SJCRH30 (cell line): ENCODE measurements around the gene AK5. TPM values are rescaled to one million over a fixed set of nuclear protein-coding genes. Genes with fewer than 3 reads are reported as not detected.

Experiments
- DNase-seq, 2 experiments: peaks; one replicate each; pipeline ENCODE4 v3.0.0-alpha.2; 2015 to 2020
- H3K27ac ChIP-seq: fragments of 250-450 bp; sonication (Bioruptor Pico); 2 replicates; pipeline ENCODE4 v1.5.1; 2020; ENCODE audit warnings: mild to moderate bottlenecking, moderate library complexity
- H3K27me3 ChIP-seq: fragments of 250-450 bp; sonication (Bioruptor Pico); 2 replicates; pipeline ENCODE4 v1.5.1; 2020; ENCODE audit warnings: mild to moderate bottlenecking, moderate library complexity
- H3K36me3 ChIP-seq: fragments of 250-450 bp; sonication (Bioruptor Pico); 2 replicates; pipeline ENCODE4 v1.5.1; 2020; ENCODE audit warnings: mild to moderate bottlenecking, moderate library complexity
- H3K4me1 ChIP-seq: fragments of 250-450 bp; sonication (Bioruptor Pico); 2 replicates; pipeline ENCODE4 v1.5.1; 2020; ENCODE audit warnings: mild to moderate bottlenecking, moderate library complexity
- H3K4me3 ChIP-seq: fragments of 250-450 bp; sonication (Bioruptor Pico); 2 replicates; pipeline ENCODE4 v1.5.1; 2020; ENCODE audit warnings: mild to moderate bottlenecking, moderate library complexity
- H3K9me3 ChIP-seq: fragments of 250-450 bp; sonication (Bioruptor Pico); replicated peaks from 2 replicates; pipeline ENCODE4 v1.5.1; 2020; ENCODE audit warnings: mild to moderate bottlenecking, moderate library complexity
- total RNA-seq: library from RNA; depleted of rRNA; stranded (reverse); fragments of >200 nt; shearing (Covaris generic); gene quantifications from 2 replicates; pipeline ENCODE4 v1.2.3, GENCODE V29; 2014

AK5 gene
- total RNA-seq, 1 experiment from 2014 or later, result 22.3 TPM

- Histone ChIP-seq H3K27me3 (no peaks in the 10 kb centered on the region), H3K9me3 (no peaks in the 10 kb centered on the region), H3K27ac (no peak overlapping the region), H3K4me1 (peaks cover 5% of the 10 kb centered on the region), H3K4me3 (no peak overlapping the region), H3K36me3 (no peaks in the 10 kb centered on the region)
- no peak for DNase-seq
Measured at GRCh38 chr1:77544845-77545244, 263.0 kb downstream of the AK5 start.

DNA sequence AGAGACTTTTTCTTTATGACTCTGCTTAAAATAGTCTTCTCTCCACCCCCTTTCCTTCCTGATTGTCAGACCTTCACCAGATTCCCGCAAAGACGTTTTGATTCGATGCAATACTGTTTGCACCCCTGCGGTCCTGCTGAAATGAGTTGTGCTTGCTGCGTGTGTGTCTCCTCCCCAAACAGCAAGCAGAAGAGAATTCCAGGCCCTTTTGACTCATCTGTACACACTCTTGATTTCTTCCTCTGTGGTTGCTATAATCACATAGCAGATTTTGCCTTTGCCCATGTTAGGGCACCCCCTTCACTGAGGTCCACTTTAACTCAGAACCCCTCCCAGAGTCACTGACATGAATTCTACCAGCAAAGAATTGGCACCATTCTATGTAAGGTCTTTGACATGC is 264.2 kb downstream of the AK5 start:
- Histone ChIP-seq H3K4me1 (no peaks in the 10 kb centered on the region), H3K4me3 (no peak overlapping the region), H3K36me3 (no peaks in the 10 kb centered on the region), H3K27ac (no peak overlapping the region), H3K9me3 (no peaks in the 10 kb centered on the region), H3K27me3 (no peaks in the 10 kb centered on the region)
- DNase-seq, result no peak

DNA sequence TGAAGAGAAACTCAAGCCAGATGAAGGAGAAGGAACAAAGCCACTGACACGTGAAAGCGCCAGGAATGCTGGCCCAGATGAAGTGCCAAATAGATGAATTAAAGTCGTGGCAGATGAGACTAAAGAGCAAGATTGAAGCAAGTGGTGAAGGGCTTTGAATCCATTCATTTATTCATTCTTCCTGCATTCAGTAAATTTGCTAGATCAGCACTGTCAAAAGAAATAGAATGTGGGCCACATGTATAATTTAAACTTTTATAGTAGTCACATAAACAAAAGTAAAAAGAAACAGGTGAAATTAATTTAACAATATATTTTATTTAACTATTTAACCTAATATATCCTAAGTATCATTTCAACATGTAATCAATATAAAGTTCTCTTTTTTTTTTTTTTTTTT is 265.1 kb downstream of the AK5 start:
- H3K36me3 ChIP-seq, result no peaks in the 10 kb centered on the region
- H3K27me3 ChIP-seq, result no peaks in the 10 kb centered on the region
- no peaks in the 10 kb centered on the region for H3K9me3 ChIP-seq
- H3K4me1 ChIP-seq, result no peaks in the 10 kb centered on the region
- no peak overlapping the region for H3K4me3 ChIP-seq
- no peak for DNase-seq
- H3K27ac ChIP-seq, result no peak overlapping the region

GRCh38 chr1:77548285-77548684 is 266.5 kb downstream of the AK5 start:
- no peaks in the 10 kb centered on the region for H3K4me1 ChIP-seq
- no peaks in the 10 kb centered on the region for H3K27me3 ChIP-seq
- no peak for DNase-seq
- no peak overlapping the region for H3K27ac ChIP-seq
- no peak overlapping the region for H3K4me3 ChIP-seq
- no peaks in the 10 kb centered on the region for H3K36me3 ChIP-seq
- H3K9me3 ChIP-seq, result no peaks in the 10 kb centered on the region

DNA sequence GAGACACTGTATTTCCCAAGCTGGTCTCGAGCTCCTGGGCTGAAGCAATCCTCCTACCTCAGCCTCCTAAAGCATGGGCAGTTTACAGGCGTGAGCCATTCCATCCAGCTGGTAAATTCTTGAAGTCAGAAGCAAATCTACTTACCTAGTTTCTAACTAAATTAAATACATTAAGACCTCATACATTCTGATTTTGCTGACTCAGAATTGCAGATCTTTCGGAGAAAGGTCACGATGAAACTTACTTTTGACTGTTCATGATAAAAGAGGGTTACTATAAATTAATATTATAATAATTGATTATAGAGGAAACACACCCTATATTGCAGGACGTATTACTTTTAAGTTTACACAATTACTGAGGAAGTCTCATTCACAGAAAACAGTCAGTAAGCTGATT is 268.3 kb downstream of the AK5 start:
- no peak for DNase-seq
- H3K4me1 ChIP-seq, result no peaks in the 10 kb centered on the region
- H3K4me3 ChIP-seq, result no peak overlapping the region
- no peaks in the 10 kb centered on the region for H3K36me3 ChIP-seq
- no peaks in the 10 kb centered on the region for H3K9me3 ChIP-seq
- H3K27ac ChIP-seq, result no peak overlapping the region
- H3K27me3 ChIP-seq, result no peaks in the 10 kb centered on the region

- Histone ChIP-seq H3K4me1 (no peaks in the 10 kb centered on the region), H3K27ac (no peak overlapping the region), H3K27me3 (no peaks in the 10 kb centered on the region), H3K4me3 (no peak overlapping the region), H3K9me3 (no peaks in the 10 kb centered on the region), H3K36me3 (no peaks in the 10 kb centered on the region)
- no peak for DNase-seq
Measured at GRCh38 chr1:77552626-77553025, 270.8 kb downstream of the AK5 start.

- no peaks in the 10 kb centered on the region for H3K36me3 ChIP-seq
- H3K4me1 ChIP-seq, result no peaks in the 10 kb centered on the region
- H3K4me3 ChIP-seq, result no peak overlapping the region
- H3K27me3 ChIP-seq, result no peaks in the 10 kb centered on the region
- no peak overlapping the region for H3K27ac ChIP-seq
- DNase-seq, result no peak
- no peaks in the 10 kb centered on the region for H3K9me3 ChIP-seq
Measured at GRCh38 chr1:77553568-77554291, 271.9 kb downstream of the AK5 start.

DNA sequence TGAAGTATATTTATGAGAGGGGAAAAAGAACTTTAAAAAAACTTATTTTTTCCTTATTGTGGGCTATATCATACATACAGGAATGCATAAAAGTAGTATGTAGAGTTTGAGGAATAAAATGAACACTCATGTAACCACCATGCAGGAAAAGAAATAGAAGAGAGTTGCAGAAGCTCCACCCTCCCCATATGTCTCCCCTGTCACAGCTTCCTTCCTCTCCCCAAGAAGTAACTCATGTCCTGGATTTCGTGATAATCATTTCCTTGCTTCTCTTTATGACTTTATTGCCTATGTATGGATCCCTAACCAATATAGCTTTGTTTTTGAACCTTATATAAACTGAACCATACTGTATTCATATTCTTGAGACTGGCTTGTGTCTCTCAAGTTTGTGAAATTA is 274.2 kb downstream of the AK5 start:
- no peaks in the 10 kb centered on the region for H3K27me3 ChIP-seq
- H3K9me3 ChIP-seq, result no peaks in the 10 kb centered on the region
- no peaks in the 10 kb centered on the region for H3K36me3 ChIP-seq
- DNase-seq, result no peak
- no peak overlapping the region for H3K4me3 ChIP-seq
- H3K27ac ChIP-seq, result no peak overlapping the region
- no peaks in the 10 kb centered on the region for H3K4me1 ChIP-seq

DNA sequence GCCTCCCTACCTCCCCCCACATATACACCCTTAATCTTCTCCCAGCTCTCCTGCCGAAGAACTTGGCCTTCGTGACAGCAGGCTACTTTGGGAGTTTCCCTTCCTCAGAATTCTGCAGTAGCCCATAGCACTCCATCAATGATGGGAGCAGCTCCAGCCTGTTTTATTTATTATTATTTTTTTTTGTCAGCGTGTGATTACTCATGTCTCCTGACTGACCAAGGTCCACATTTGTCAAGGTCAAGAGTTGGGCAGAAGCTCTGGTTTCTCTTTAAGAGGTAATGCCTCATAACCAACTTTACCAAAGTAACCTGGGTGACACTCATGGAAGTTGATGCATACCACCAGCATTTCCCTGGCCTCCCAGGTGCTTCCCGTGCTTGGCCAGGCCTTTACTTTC is 275.2 kb downstream of the AK5 start:
- Histone ChIP-seq H3K4me3 (no peak overlapping the region), H3K4me1 (no peaks in the 10 kb centered on the region), H3K27ac (no peak overlapping the region), H3K27me3 (no peaks in the 10 kb centered on the region), H3K36me3 (peaks cover 2% of the 10 kb centered on the region; the same call in 1 of the 2 replicates), H3K9me3 (no peaks in the 10 kb centered on the region)
- DNase-seq, result no peak

- no peak overlapping the region for H3K4me3 ChIP-seq
- H3K4me1 ChIP-seq, result no peaks in the 10 kb centered on the region
- H3K36me3 ChIP-seq, result peaks cover 2% of the 10 kb centered on the region; the same call in 1 of the 2 replicates
- no peak overlapping the region for H3K27ac ChIP-seq
- no peaks in the 10 kb centered on the region for H3K9me3 ChIP-seq
- no peak for DNase-seq
- H3K27me3 ChIP-seq, result no peaks in the 10 kb centered on the region
Measured at GRCh38 chr1:77558591-77559164, 276.9 kb downstream of the AK5 start.

DNA sequence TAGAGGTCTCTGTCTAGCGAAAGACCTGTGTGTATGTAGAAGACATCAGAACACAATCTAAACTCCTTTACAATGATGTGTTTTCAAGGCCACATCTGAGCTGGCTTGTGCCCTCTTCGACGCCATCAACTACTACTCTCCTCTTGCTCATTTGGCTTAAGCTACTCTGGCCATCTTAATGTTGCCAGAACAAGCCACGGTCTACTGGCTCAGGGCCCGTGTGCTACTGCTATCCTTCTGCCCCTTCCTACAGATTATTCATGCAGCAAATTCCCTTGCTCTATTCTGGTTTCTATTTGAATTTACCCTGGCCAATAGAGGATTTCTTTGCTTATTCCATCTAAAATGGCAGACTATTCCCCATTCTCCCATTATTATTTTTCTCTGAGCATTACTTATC is 278.9 kb downstream of the AK5 start:
- Histone ChIP-seq H3K27ac (no peak overlapping the region), H3K4me1 (no peaks in the 10 kb centered on the region), H3K27me3 (no peaks in the 10 kb centered on the region), H3K9me3 (no peaks in the 10 kb centered on the region), H3K4me3 (no peak overlapping the region), H3K36me3 (peaks cover 18% of the 10 kb centered on the region)
- no peak for DNase-seq

- Histone ChIP-seq H3K36me3 (peaks cover 33% of the 10 kb centered on the region), H3K27me3 (no peaks in the 10 kb centered on the region), H3K27ac (no peak overlapping the region), H3K4me3 (no peak overlapping the region), H3K9me3 (no peaks in the 10 kb centered on the region), H3K4me1 (no peaks in the 10 kb centered on the region)
- DNase-seq, result no peak
Measured at GRCh38 chr1:77562596-77563150, 280.9 kb downstream of the AK5 start.

- Histone ChIP-seq H3K36me3 (peaks cover 45% of the 10 kb centered on the region), H3K4me1 (no peaks in the 10 kb centered on the region), H3K4me3 (no peak overlapping the region), H3K9me3 (no peaks in the 10 kb centered on the region), H3K27me3 (no peaks in the 10 kb centered on the region), H3K27ac (no peak overlapping the region)
- no peak for DNase-seq
Measured at GRCh38 chr1:77565321-77565720, 283.5 kb downstream of the AK5 start.

- no peaks in the 10 kb centered on the region for H3K4me1 ChIP-seq
- H3K27me3 ChIP-seq, result no peaks in the 10 kb centered on the region
- DNase-seq, result no peak
- H3K36me3 ChIP-seq, result peaks cover 54% of the 10 kb centered on the region
- H3K27ac ChIP-seq, result no peak overlapping the region
- no peak overlapping the region for H3K4me3 ChIP-seq
- H3K9me3 ChIP-seq, result no peaks in the 10 kb centered on the region
Measured at GRCh38 chr1:77571642-77572041, 289.8 kb downstream of the AK5 start.

GRCh38 chr1:77579547-77579946 is 297.7 kb downstream of the AK5 start:
- no peak for DNase-seq
- H3K36me3 ChIP-seq, result peaks cover 54% of the 10 kb centered on the region
- H3K4me1 ChIP-seq, result no peaks in the 10 kb centered on the region
- H3K4me3 ChIP-seq, result no peak overlapping the region
- H3K27ac ChIP-seq, result no peak overlapping the region
- no peaks in the 10 kb centered on the region for H3K9me3 ChIP-seq
- no peaks in the 10 kb centered on the region for H3K27me3 ChIP-seq

- Histone ChIP-seq H3K36me3 (peaks cover 30% of the 10 kb centered on the region), H3K27me3 (no peaks in the 10 kb centered on the region), H3K9me3 (no peaks in the 10 kb centered on the region), H3K4me1 (no peaks in the 10 kb centered on the region), H3K27ac (no peak overlapping the region), H3K4me3 (no peak overlapping the region)
- no peak for DNase-seq
Measured at GRCh38 chr1:77582905-77583304, 301.1 kb downstream of the AK5 start.
